Globus pallidus (tissue), 1 donor: ENCODE results near the gene INTS15.
A peak's percentile ranks its signal among the peaks of the same experiment; 100 is the strongest.
"Not testable (repeated sequence)": the region's sequence is repeated elsewhere in the genome, so short reads cannot be mapped to it uniquely, and the experiment has no call there.

Experiments
- DNase-seq: peaks from one replicate; pipeline ENCODE4 v3.0.0-alpha.2; 2015; ENCODE audit warnings: low spot score

INTS15 gene

DNA sequence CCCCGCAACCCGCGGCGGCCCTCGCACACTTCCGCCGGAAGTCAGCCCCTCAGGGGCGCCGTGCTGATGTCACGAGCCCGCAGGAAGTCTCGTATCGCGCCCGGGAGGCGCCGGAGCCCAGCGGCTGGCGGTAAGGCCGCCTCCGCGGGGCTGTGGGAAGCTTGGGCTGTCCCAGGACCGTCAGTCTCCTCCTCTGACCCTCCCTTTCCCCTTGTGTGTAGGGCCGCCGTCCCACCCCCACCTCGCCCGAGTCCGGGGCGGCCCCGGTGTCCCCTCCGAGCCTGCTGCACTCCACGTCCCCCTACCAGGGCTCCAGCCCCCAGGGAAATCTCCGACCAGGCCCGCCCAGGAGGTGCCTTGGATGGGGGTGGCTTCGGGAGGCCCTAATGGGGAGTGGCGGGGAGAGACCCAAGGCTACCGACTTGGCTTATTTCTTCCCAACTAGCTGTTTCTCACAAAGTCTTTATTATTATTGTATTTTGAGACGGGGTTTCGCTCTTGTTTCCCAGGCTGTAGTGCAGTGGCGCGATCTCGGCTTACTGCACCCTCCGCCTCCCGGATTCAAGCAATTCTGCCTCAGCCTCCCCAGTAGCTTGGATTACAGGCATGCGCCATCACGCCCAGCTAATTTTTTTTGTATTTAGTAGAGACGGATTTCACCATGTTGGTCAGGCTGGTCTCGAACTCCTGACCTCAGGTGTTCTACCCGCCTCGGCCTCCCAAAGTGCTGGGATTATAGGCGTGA is 12.3 kb upstream of the INTS15 start, which contains the start of gene ZDHHC4:
TSS of gene ZDHHC4 (plus strand) at position 86 of the 745 bp plus-strand sequence. CDS start 3,108 bp downstream, outside the sequence.
- DNase-seq = peak; percentile 82

DNA sequence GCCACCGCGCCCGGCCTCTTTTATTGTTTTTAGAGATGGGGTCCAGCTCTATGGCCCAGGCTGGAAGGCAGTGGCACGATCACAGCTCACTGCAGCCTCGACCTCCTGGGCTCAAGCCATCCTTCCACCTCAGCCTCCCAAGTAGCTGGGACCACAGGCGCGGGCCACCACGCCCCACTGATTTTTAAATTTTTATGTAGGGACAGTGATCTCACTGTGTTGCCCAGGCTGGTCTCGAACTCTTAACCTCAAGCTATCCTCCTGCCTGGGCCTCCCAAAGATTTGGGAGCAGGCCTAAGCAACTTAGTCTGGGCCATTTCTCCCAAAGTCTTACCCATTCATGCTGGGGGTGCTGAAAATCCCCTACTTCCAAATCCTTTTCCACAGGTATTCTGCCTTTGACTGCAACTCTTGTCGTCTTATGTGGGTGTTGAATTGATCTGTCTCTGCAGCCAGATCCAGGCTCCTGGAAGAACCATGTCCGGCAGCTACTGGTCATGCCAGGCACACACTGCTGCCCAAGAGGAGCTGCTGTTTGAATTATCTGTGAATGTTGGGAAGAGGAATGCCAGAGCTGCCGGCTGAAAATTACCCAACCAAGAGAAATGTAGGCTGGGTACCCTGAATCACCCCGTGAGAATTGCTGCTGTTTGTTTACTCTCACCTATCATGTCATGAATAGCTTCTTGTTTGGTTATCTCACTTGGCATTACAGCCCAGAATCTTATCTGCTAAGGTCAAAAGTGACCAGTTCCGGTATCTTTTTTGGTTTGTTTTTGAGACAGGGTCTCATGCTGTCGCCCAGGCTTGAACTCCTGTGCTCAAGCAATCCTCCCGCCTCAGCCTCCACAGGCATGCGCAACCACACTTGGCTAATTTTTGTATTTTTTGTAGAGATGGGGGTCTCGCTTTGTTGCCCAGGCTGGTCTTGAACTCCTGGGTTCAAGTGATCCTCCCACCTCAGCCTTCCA is 11.4 kb upstream of the INTS15 start:
- DNase-seq = no peak

DNA sequence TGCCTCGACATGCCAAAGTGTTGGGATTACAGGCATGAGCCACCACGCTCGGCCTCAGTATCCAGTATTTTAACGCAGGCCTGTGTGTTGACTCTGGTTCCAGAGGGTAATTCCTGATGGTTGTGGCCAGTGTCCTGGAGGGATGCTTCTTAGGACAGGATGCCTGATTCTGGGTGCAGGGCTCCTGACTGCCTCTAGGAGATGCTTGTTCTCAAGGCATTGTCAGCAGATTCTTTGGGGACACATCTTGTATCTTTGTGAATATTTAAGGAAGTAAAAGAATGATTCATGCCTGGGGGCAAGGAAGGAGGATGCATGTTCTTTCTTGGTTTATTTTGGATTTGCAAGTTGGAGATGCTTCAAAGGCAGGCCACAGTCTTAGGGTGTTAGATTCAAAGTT is 10.4 kb upstream of the INTS15 start:
- no peak for DNase-seq

DNA sequence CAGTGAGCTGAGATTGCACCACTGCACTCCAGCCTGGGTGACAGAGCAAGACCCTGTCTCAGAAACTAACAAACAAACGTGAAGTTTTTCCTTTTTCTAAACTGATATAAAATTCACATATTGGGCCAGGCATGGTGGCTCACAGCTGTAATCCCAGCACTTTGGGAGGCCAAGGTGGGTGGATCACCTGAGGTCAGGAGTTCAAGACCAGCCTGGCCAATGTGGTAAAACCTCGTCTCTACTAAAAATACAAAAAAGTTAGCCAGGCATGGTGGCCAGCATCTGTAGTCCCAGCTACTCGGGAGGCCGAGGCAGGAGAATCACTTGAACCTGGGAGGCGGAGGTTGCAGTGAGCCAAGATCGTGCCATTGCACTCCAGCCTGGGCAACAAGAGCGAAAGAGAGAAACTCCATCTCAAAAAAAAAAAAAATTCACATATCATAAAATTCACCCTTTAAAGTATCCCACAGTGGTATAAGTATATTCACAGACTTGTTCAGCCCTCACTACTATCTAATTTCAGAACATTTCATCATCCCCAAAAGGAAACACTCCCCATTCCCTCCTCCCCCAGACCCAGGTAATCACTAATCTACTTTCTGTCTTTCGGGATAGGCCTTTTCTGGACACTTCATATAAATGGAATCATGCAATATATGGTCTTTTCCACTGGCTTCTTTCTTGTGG is 3.9 kb upstream of the INTS15 start:
- not testable (repeated sequence) for DNase-seq

DNA sequence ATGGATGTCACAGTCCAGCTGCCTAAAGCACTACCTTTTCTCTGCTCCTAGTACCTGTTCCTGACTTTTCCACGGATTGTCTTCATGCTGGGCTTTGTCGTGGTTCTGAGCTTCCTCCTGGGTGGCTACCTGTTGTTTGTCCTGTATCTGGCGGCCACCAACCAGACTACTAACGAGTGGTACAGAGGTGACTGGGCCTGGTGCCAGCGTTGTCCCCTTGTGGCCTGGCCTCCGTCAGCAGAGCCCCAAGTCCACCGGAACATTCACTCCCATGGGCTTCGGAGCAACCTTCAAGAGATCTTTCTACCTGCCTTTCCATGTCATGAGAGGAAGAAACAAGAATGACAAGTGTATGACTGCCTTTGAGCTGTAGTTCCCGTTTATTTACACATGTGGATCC is 1.3 kb upstream of the INTS15 start:
- no peak for DNase-seq

DNA sequence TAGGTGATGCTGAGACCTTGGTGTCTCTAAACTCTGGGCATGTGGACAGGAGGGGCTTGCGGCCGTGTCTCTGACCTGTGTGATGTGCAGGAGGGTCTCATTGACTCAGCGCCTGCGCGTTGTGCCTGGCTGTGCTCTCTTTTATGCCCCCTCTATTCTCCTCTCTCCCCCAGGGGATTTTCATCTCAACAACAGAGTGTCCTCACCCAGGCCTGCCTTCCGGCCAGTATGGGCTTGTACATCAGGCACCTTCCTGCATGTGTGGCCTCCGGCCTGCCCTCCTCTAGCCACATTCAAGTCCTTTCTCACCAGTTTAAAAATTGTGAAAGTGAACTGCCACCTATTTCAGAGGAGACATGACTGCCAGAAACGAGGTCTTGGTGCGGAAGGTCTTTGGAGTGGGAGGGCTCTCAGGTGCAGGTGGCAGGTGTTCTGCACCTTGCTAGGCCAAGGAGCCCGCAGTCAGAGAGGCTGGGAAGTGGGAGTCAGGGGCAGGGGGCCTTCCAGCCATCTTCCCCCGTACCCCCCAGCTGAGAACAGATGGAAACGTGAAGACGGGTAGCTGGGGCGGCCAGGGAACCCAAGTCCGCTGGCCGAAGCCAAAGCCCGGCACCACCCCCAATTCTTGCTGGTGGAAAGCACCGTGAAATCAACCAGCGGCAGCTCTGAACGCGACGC is 531 bp upstream of the INTS15 start:
- DNase-seq = no peak

DNA sequence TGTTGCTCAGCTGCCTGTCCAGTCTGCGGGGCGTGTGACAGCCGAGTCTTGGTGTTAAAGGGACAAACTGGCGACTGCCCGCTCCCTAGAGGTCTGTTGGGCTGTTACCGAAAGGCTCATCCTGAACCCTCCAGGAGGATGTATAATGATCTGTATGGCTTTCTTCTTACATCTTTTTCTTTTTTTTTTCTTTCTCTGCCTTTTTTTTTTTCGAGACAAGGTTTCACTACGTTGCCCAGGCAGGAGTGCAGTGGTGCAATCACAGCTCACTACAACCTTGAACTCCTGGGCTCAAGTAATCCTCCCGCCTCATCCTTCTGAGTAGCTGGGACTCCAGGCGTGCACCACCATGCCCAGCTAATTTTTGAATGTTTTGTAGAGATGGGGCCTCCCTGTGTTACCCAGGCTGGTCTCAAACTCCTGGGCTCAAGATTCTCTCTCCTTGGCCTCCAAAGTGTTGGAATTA is 857 bp downstream of the INTS15 start:
- DNase-seq = peak; percentile 22

DNA sequence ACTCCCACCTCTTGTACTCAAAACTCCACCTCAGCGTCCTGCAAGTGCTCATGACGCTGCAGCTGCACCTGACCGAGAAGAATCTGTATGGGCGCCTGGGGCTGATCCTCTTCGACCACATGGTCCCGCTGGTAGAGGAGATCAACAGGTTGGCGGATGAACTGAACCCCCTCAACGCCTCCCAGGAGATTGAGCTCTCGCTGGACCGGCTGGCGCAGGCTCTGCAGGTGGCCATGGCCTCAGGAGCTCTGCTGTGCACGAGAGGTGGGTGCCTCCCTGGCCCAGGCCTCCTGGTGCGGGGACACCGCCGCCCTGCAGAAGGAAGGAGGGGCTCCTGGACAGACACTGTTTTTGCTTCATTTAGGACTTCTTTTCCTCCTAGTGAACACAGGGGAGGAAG is 10.3 kb downstream of the INTS15 start:
- no peak for DNase-seq

DNA sequence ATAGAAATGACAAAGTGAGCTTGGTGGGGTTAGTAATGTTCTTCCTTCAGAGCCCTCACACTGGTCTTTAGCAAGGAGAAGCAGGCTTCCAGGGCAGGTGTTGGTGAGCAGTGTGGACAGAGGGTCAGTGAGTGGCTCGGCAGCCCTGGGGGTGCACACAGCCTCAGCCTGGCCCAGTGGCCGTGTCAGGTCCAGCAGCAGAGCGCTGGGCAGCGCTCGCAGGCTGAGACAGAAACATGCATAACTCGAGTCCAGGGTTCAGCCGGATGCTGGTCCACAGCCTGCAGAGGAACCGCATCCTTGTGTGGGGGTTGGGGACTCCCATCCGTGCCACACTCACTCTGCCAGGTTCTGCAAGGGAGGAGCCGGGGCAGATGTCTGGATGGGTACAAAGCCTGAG is 14.6 kb downstream of the INTS15 start:
- no peak for DNase-seq

DNA sequence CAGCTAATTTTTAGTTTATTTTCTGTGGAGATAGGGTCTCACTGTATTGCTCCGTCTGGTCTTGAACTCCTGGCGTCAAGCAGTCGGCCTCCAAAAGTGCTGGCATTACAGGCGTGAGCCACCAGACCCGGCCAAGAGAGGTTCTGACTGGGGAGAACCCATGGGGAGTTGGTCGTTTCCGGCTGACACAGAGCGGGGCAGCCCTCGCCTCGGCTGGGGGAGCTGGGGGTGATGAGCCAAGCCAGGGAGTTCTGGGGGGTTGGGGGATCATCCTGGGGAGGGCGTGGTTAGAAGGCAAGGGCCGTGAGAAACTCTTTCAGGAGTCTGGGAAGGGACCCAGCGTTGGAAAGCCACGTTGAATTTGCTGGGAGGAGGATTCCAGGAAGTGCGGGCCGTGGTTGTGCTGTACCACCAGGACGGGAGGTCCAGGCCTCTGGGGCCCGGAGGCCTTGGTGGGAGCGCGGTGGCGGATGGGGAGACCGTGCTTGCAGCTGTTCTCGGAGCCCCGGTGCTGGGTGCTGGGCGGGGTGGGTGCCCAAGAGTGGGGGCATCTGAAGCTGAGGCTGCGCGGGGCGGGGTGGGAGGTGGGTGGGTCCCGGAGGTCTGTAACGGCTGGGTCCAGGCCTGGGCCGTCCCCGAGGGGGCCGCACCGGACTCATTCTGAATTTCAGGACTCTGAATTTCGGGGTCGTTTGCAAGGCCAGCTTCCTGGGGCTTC is 17.2 kb downstream of the INTS15 start:
- DNase-seq = no peak

DNA sequence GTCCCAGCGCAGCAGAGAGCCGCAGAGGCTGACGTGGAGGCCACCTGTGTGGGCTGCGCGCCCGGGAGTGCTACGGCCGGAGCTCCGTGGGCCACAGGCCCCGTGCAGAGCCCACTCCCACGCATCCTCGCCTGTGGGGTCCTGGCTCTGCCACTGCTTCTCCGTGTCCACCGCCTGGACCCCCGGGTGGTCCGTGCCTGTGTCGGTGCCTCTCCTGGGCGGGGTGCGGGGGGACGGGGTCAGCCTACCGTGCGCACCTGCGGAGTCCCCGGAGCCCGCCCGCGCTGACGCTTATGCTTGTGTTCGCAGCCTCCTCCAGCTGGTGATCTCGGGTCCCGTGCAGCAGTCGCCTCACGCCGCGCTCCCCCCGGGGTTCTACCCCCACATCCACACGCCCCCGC is 17.8 kb downstream of the INTS15 start:
- no peak for DNase-seq

DNA sequence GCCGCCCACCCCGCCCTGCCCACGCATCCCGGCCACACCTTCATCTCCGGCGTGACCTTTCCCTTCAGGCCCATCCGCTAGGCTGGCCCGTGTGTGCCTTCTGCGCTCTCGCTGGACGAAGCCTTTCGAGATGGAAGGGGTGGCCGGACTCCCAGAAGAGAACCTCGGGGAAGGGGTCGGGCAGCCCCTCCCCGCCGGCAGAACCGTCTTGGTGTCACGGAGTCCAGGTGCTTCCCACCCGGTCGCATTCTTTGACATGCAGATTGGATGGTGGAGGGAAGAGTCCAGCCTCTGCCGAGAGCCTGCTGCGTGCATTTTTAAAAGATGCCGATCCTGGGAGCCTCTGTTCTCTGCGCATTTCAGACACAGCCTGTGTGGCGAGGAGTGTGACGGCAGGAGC is 18.3 kb downstream of the INTS15 start:
- no peak for DNase-seq

DNA sequence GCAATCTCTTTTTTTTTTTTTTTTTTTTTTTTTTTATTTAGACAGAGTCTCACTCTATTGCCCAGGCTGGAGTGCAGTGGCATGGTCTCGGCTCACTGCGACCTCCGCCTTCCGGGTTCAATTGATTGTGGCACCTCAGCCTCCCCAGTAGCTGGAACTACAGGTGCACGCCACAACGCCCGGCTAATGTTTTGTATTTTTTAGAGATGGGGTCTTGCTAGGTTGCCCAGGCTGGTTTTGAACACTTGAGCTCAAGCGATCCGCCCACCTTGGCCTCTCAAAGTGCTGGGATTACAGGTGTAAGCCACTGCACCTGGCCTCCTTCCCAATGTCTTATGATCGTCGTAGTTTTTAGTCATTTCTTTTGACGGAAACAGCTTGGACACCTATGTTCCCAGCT is 19.0 kb downstream of the INTS15 start:
- DNase-seq = no peak

DNA sequence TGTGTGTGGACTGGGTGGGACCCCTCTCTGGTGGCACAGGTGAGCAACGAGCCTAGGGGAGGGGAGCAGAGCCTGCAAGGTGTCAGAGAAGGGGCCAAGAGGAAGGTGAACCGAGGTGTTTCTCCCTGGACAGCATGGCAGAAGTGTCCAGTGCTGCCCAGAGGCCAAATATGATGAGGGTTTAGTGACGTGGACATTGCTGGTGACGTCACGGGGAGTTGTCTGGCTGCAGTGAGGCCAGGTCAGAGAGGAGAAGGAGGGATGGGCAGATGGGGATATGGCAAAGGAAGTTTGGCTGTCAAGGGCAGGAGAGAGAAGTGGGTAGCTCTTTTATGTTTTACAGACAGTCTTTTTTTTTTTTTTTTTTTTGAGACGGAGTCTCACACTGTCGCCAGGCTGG is 23.0 kb downstream of the INTS15 start:
- DNase-seq = no peak

DNA sequence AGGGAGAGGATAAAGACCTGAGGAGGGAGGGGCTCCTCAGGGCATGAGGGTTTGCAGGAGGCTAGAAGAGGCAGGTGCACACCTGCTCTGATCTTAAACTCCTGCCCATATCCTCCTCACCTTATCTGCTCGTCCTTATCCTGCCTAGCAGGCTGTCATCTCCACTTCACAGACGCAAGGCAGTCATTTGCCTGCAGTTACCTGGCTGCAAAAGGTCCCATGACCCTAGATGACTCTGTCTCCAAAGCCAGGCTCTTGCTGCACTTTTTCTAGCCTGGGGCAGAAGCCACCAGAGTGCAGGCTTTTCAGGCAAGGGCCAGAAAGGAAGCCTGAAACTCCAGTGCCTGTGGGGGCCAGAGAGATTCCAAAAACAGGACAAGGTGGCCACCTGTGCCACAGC is 23.9 kb downstream of the INTS15 start:
- no peak for DNase-seq

DNA sequence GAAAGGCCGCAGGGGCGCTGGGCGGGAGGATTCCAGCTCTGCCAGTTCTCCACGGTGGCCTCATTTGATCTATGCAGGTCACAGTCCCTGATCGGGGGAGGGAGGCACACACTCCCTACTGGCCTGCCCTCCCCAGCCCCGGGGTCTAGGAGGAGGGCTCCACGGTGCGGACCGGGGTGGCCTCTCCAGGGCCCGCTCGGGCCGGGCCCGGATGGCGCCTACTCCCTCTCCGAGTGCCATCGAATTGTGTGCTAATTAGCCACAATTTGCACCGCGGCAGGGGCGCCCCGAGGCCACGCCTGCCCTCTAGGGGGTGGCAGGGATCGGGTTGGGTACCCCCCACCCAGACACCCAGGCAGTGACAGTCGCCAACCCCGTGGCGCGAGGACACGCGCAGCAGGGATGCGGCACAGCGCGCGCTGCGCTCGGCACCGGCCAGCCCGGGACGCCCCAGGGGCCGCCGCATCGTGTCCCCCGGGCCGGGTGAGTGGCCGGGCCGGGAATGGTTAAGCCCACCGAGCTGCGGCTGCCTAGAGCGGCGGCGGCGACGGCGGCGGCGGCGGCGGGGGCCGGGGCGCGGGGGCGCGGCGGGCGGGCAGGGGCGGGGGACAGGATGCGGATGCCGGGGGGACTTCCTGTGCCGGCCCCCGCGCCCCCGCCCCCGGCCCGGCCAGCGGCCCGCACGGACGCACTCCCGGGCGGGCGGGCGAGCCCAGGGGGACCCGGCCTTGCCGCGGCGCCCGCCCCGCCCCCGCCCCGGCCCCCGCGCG is 25.3 kb downstream of the INTS15 start, which contains the start of gene ZNF853:
TSS of gene ZNF853 (plus strand) at position 658 of the 770 bp plus-strand sequence. CDS start 565 bp downstream, outside the sequence.
- DNase-seq = peak; percentile 20

DNA sequence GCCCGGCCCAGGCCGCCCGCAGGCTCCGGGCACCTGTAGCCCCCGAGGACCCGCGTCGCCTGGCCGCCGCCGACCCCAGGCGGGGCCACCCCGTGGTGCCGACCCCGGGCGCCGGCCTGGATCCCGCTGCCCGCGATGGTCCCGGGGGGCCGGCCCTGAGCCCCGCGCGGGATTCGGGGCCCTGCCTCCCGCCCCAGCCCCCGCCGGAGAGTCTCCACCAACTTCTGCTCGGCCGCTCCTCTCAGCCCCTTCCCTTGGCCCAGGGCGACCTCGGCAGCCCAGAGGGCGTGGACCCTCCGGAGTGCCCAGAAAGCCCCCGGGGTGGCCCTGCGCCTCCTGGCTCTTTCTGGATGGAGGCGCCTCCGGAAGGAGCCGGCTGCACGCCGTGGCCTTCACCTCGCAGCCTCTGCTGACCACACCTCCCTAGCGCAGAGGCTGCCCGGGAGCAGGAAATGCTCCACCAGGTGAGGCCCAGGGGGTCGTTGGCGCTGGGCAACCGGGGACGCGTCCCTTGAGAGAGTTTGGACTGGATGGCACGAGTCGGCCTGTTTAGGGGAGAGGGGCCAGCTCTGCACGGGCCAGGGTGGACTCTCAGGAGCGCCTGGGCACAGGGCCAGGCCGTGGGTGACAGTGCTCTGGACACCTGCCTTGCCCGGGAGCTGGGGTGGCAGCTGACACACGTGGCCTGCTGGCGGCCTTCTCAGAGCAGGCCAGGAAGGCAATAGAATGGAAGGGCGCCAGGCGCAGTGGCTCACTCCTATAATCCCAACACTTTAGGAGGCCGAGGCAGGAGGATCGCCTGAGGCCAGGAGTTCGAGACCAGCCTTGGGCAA is 26.1 kb downstream of the INTS15 start:
- no peak for DNase-seq

DNA sequence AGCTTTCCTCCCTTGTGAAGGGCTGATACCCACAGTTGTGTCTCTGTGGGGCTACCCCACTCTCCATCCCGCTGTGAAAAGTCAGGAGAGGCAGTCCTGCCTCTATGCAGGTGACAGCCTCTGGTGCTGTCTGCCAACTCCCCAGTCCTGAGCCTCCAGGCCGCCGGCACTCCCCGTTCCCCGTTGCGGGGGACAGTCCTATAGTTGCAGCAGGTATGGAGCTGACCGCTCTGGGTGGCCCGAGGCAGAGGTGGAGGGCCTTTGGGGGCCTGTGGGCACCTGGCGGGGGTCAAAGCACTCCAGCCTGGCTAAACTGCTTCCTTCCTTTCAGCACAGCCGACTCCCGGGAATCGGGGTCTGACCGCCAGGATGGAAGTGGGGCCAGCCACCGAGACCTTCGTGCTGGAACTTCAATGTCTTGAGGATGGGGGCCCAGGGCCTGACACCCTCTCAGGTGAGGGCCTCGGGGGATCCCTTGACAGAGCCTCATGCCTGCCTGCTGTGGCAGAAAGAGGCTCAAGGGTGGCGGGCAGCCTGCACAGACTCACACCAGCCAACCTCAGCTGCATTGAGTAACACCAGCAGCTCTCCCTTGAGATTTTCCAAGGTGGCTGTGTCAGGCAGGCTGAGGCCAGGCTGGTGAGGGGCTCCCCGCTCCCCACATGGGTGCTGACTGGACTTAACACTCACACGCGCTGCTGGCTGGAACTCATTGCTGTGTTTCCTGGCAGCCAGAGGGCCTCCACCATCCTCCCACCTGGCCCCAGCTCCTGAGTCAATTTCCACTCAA is 27.2 kb downstream of the INTS15 start:
- no peak for DNase-seq
